WI38 (cell line): Measurements from ENCODE around the gene CRTC3.

Experiments used
- H3K4me3 ChIP-seq: 2 replicates; pipeline ENCODE4 v1.5.1; 2011; ENCODE audit warnings: low read depth, mild to moderate bottlenecking, control low read depth, low read length
- CTCF ChIP-seq: IDR thresholded peaks from 2 replicates; pipeline ENCODE4 v1.5.1; 2012; ENCODE audit warnings: low read depth, mild to moderate bottlenecking, control low read depth, low read length

CRTC3 gene

GRCh38 chr15:90562669-90563068 lies 32.9 kb downstream of the CRTC3 start:
- TF ChIP-seq CTCF = no peak
- no peak overlapping the region for H3K4me3 ChIP-seq

- no peak overlapping the region for H3K4me3 ChIP-seq
- TF ChIP-seq CTCF = no peak
Observed at GRCh38 chr15:90563463-90563862, 33.7 kb downstream of the CRTC3 start.

GRCh38 chr15:90564051-90564450 lies 34.3 kb downstream of the CRTC3 start:
- TF ChIP-seq CTCF = no peak
- H3K4me3 ChIP-seq = no peak overlapping the region

GRCh38 chr15:90564590-90564989 lies 34.9 kb downstream of the CRTC3 start:
- no peak overlapping the region for H3K4me3 ChIP-seq
- TF ChIP-seq CTCF = no peak

- TF ChIP-seq CTCF = no peak
- no peak overlapping the region for H3K4me3 ChIP-seq
Observed at GRCh38 chr15:90565866-90566265, 36.1 kb downstream of the CRTC3 start.

- H3K4me3 ChIP-seq = no peak overlapping the region
- no peak for TF ChIP-seq CTCF
Observed at GRCh38 chr15:90570643-90571042, 40.9 kb downstream of the CRTC3 start.

GRCh38 chr15:90571063-90571541 lies 41.4 kb downstream of the CRTC3 start:
- no peak for TF ChIP-seq CTCF
- no peak overlapping the region for H3K4me3 ChIP-seq
